Upper lobe of left lung (tissue), 6 donors: ENCODE data around the gene ADH1C. TPM values are rescaled to one million over a fixed set of nuclear protein-coding genes. Genes with fewer than 3 reads are reported as not detected.
A peak's percentile ranks its signal among the peaks of the same experiment; 100 is the strongest.
"Not testable (repeated sequence)": the region's sequence is repeated elsewhere in the genome, so short reads cannot be mapped to it uniquely, and the experiment has no call there.

Experiments
- ATAC-seq, 2 donors: fragments of 200-7000 bp; cut with Tn5 transposase; one replicate each; pipeline ENCODE4 v1.9.1; 2022; ENCODE audit warnings: mild to moderate bottlenecking in 2 of 2, moderate library complexity in 2 of 2; ENCODE audit not compliant: low FRiP score in 2 of 2
- DNase-seq, 2 donors: peaks; one replicate each; pipeline ENCODE4 v3.0.0-alpha.2; 2019 to 2020
- H3K27ac ChIP-seq, 4 donors: fragments of 200-600 bp; sonication (generic); one replicate each; pipeline ENCODE4 v1.5.1; 2016 to 2019
- H3K27me3 ChIP-seq, 4 donors: fragments of 200-600 bp; sonication (generic); one replicate each; pipeline ENCODE4 v1.5.1; 2017 to 2019
- H3K36me3 ChIP-seq, 4 donors: fragments of 200-600 bp; sonication (generic); one replicate each; pipeline ENCODE4 v1.5.1; 2016 to 2019
- H3K4me1 ChIP-seq, 4 donors: fragments of 200-600 bp; sonication (generic); one replicate each; pipeline ENCODE4 v1.5.1; 2018 to 2019
- H3K4me3 ChIP-seq, 4 donors: fragments of 200-600 bp; sonication (generic); one replicate each; pipeline ENCODE4 v1.5.1; 2017 to 2019; ENCODE audit warnings: mild to moderate bottlenecking in 2 of 4, moderate library complexity in 1 of 4
- H3K9me3 ChIP-seq, 4 donors: fragments of 200-600 bp; sonication (generic); one replicate each; pipeline ENCODE4 v1.5.1; 2018 to 2019
- CTCF ChIP-seq, 6 experiments: fragments of 450-650 bp in 4 of 6; fragments of 200-600 bp in 2 of 6; sonication (generic) in 2 of 6; IDR thresholded peaks; one replicate each; pipeline ENCODE4 v1.5.1; 2016 to 2019; ENCODE audit warnings: antibody characterized with exemption in 6 of 6
- EP300 ChIP-seq, 4 donors: sonication (generic); formaldehyde crosslinking; IDR thresholded peaks; one replicate each; pipeline ENCODE4 v1.5.1; 2017; ENCODE audit warnings: antibody characterized with exemption in 4 of 4, control low read depth in 2 of 4
- POLR2A ChIP-seq, 4 donors: fragments of 450-650 bp; IDR thresholded peaks; one replicate each; pipeline ENCODE4 v1.5.1; 2016 to 2017; ENCODE audit warnings: antibody characterized with exemption in 4 of 4, mild to moderate bottlenecking in 2 of 4
- POLR2AphosphoS5 ChIP-seq, 2 donors: sonication (generic); formaldehyde crosslinking; IDR thresholded peaks; one replicate each; pipeline ENCODE4 v1.5.1; 2017; ENCODE audit warnings: antibody characterized with exemption in 2 of 2
- WGBS, 2 donors: methylation state at CpG; one replicate each; pipeline ENCODE4 v1.1.5; 2017 to 2018; 5-methylcytosine and 5-hydroxymethylcytosine counted together
- total RNA-seq, 6 donors: library from RNA; depleted of rRNA in 4 of 6; stranded (reverse); fragments of >200 nt in 4 of 6; gene quantifications; one replicate each; pipeline versions ENCODE4 v1.1.0 to v1.2.1, GENCODE V29; 2016 to 2021
- donor health status: DM: no; HTN: no; CAD: no; lungs with moderate emphysema.
- donor health status: DM: no; HTN: yes; CAD: no; lungs with severe emphysema.

ADH1C gene
- total RNA-seq, 6 donors from 2014 or later: 2.0 to 57.7 (median 7.6) TPM

GRCh38 chr4:99329876-99330275, 22.7 kb downstream of the ADH1C start:
- ATAC-seq: no peak
- H3K36me3 ChIP-seq: no peaks in the 10 kb centered on the region
- 77 to 91% methylated on average over 2 of the region's 2 CpGs for WGBS, 2 donors
- H3K9me3 ChIP-seq: no peaks in the 10 kb centered on the region
- no peaks in the 10 kb centered on the region for H3K27me3 ChIP-seq
- H3K27ac ChIP-seq: no peak overlapping the region
- no peak for TF ChIP-seq POLR2A (IDR thresholded peaks at IDR 0.05)
- TF ChIP-seq CTCF (IDR thresholded peaks at IDR 0.05): no peak
- no peak for TF ChIP-seq EP300 (IDR thresholded peaks at IDR 0.05)
- no peak for TF ChIP-seq POLR2AphosphoS5 (IDR thresholded peaks at IDR 0.05)
- peaks cover 0 to 2% (median 0%) of the 10 kb centered on the region in 4 donors for H3K4me1 ChIP-seq
- H3K4me3 ChIP-seq: no peak overlapping the region
- no peak for DNase-seq

GRCh38 chr4:99324979-99325378, 27.6 kb downstream of the ADH1C start:
- H3K27me3 ChIP-seq: no peaks in the 10 kb centered on the region
- H3K9me3 ChIP-seq: no peaks in the 10 kb centered on the region
- H3K36me3 ChIP-seq: no peaks in the 10 kb centered on the region
- H3K4me1 ChIP-seq: peaks cover 0 to 16% (median 8%) of the 10 kb centered on the region in 4 donors
- 33 to 40% methylated on average over 3 of the region's 3 CpGs for WGBS, 2 donors
- TF ChIP-seq POLR2A (IDR thresholded peaks at IDR 0.05) (no peak), EP300 (IDR thresholded peaks at IDR 0.05) (peak in 2 of 4 donors; percentile 65 to 69), CTCF (IDR thresholded peaks at IDR 0.05) (no peak), POLR2AphosphoS5 (IDR thresholded peaks at IDR 0.05) (peak; percentile 17 to 48)
- no peak overlapping the region for H3K4me3 ChIP-seq
- peak overlapping the region in 3 of 4 donors; percentile 55 to 74 (median 72) for H3K27ac ChIP-seq
- ATAC-seq (peak; percentile 58 to 84), DNase-seq (peak in 1 of 2 donors; percentile 56)

- H3K9me3 ChIP-seq: no peaks in the 10 kb centered on the region
- H3K36me3 ChIP-seq: no peaks in the 10 kb centered on the region
- H3K27me3 ChIP-seq: no peaks in the 10 kb centered on the region
- H3K27ac ChIP-seq: peak overlapping the region; percentile 32 to 74 (median 64)
- DNase-seq: no peak
- peaks cover 0 to 16% (median 8%) of the 10 kb centered on the region in 4 donors for H3K4me1 ChIP-seq
- H3K4me3 ChIP-seq: no peak overlapping the region
- no peak for ATAC-seq
- TF ChIP-seq POLR2AphosphoS5 (IDR thresholded peaks at IDR 0.05) (no peak), POLR2A (IDR thresholded peaks at IDR 0.05) (no peak)
- WGBS, 2 donors: 50 to 77% methylated on average over 1 of the region's 1 CpG
Observed at GRCh38 chr4:99324361-99324760, 28.2 kb downstream of the ADH1C start.

- DNase-seq: no peak
- ATAC-seq: peak; percentile 74 to 75
- no peaks in the 10 kb centered on the region for H3K36me3 ChIP-seq
- WGBS, 2 donors: 75 to 77% methylated on average over 1 of the region's 1 CpG
- H3K9me3 ChIP-seq: no peaks in the 10 kb centered on the region
- no peak for TF ChIP-seq CTCF (IDR thresholded peaks at IDR 0.05)
- peak; percentile 41 to 62 for TF ChIP-seq POLR2AphosphoS5 (IDR thresholded peaks at IDR 0.05)
- peak in 2 of 4 donors; percentile 27 to 35 for TF ChIP-seq EP300 (IDR thresholded peaks at IDR 0.05)
- no peak for TF ChIP-seq POLR2A (IDR thresholded peaks at IDR 0.05)
- H3K4me1 ChIP-seq: peaks cover 0 to 16% (median 8%) of the 10 kb centered on the region in 4 donors
- no peaks in the 10 kb centered on the region for H3K27me3 ChIP-seq
- no peak overlapping the region for H3K4me3 ChIP-seq
- peak overlapping the region; percentile 32 to 74 (median 64) for H3K27ac ChIP-seq
Observed at GRCh38 chr4:99323756-99324155, 28.8 kb downstream of the ADH1C start.

- Histone ChIP-seq H3K4me1 (peaks cover 0 to 16% (median 8%) of the 10 kb centered on the region in 4 donors), H3K9me3 (no peaks in the 10 kb centered on the region), H3K27me3 (no peaks in the 10 kb centered on the region), H3K27ac (peak within 1 kb of the TSS in 3 of 4 donors; percentile 36 to 72 (median 37)), H3K36me3 (peaks cover 0 to 3% (median 0%) of the 10 kb centered on the region in 4 donors), H3K4me3 (peak within 1 kb of the TSS in 3 of 4 donors; percentile 16 to 37 (median 34))
- WGBS, 2 donors: 38 to 51% methylated on average over 8 of the region's 8 CpGs
- DNase-seq: no peak
- TF ChIP-seq POLR2A (IDR thresholded peaks at IDR 0.05): peak in 1 of 4 donors; percentile 15
- no peak for TF ChIP-seq CTCF (IDR thresholded peaks at IDR 0.05)
- no peak for ATAC-seq
Observed at GRCh38 chr4:99321241-99322191, 31.0 kb downstream of the ADH1C start, which contains the start of gene ADH1B. TSS of gene ADH1B (minus strand) at chr4:99321401. CDS start at chr4:99321331, 70 bp downstream.

- H3K4me1 ChIP-seq, H3K9me3 ChIP-seq, H3K27me3 ChIP-seq, ATAC-seq, H3K36me3 ChIP-seq, DNase-seq: not testable (repeated sequence)
- Histone ChIP-seq H3K4me3 (peak overlapping the region in 3 of 4 donors; percentile 7 to 37 (median 34)), H3K27ac (peak overlapping the region; percentile 36 to 65 (median 49))
- WGBS, 2 donors: 76 to 80% methylated on average over 5 to 8 of the region's 8 CpGs
Observed at GRCh38 chr4:99317811-99318210, 34.7 kb downstream of the ADH1C start.
